D341Med (cell line): ENCODE results near the gene DIO2.

ENCODE experiments used
- DNase-seq: peaks from one replicate; pipeline ENCODE4 v3.0.0; 2012; ENCODE audit warnings: low spot score

DIO2 gene

GRCh38 chr14:80211153-80212022 is at the start of gene DIO2:
TSS of gene DIO2 (minus strand) at chr14:80211504. CDS start at chr14:80211472, 32 bp downstream.
- DNase-seq: no peak

GRCh38 chr14:80260645-80261044 is 49.3 kb upstream of the DIO2 start:
- no peak for DNase-seq

- no peak for DNase-seq
Observed at GRCh38 chr14:80239631-80240030, 28.3 kb upstream of the DIO2 start.

- no peak for DNase-seq
Observed at GRCh38 chr14:80237143-80237542, 25.8 kb upstream of the DIO2 start.

GRCh38 chr14:80233470-80234089 is 22.3 kb upstream of the DIO2 start:
- no peak for DNase-seq

GRCh38 chr14:80231702-80232101 is 20.4 kb upstream of the DIO2 start:
- DNase-seq: no peak

GRCh38 chr14:80223696-80224465 is 12.6 kb upstream of the DIO2 start:
- DNase-seq: no peak

- DNase-seq: no peak
Observed at GRCh38 chr14:80216818-80217217, 5.5 kb upstream of the DIO2 start.

- no peak for DNase-seq
Observed at GRCh38 chr14:80215756-80216581, 4.7 kb upstream of the DIO2 start.

- DNase-seq: no peak
Observed at GRCh38 chr14:80215081-80215480, 3.8 kb upstream of the DIO2 start.

- DNase-seq: peak; percentile 60
Observed at GRCh38 chr14:80213602-80214001, 2.3 kb upstream of the DIO2 start.

GRCh38 chr14:80212023-80212397 is 706 bp upstream of the DIO2 start:
- no peak for DNase-seq

- no peak for DNase-seq
Observed at GRCh38 chr14:80208461-80208860, 2.8 kb downstream of the DIO2 start.

- no peak for DNase-seq
Observed at GRCh38 chr14:80206351-80207080, 4.8 kb downstream of the DIO2 start.

GRCh38 chr14:80202888-80203562 is 8.3 kb downstream of the DIO2 start:
- DNase-seq: peak; percentile 41

- no peak for DNase-seq
Observed at GRCh38 chr14:80200093-80200492, 11.2 kb downstream of the DIO2 start.

GRCh38 chr14:80188571-80188970 is 22.7 kb downstream of the DIO2 start:
- no peak for DNase-seq

- no peak for DNase-seq
Observed at GRCh38 chr14:80186301-80186800, 25.0 kb downstream of the DIO2 start.

GRCh38 chr14:80176893-80177292 is 34.4 kb downstream of the DIO2 start:
- no peak for DNase-seq

GRCh38 chr14:80172375-80173051 is 38.8 kb downstream of the DIO2 start:
- DNase-seq: no peak
